Stimulated activated memory B cell treated with anti-CD40 and anti-IgM and Interleukin-4, amounts not matched to agents 10 μg/mL and 1 μg/mL and 100 μg/mL, for 72 hours (primary cell): ENCODE results near the gene DENND4A.

Experiments
- ATAC-seq: fragments of 150-1000 bp; cut with Tn5 transposase; 2 replicates; pipeline ENCODE4 v1.10.0; 2021
- H3K27ac Mint-ChIP-seq: one replicate; pipeline ENCODE4 v1.8.0; 2022; ENCODE audit warnings: mild to moderate bottlenecking, mixed read lengths
- H3K27me3 Mint-ChIP-seq: one replicate; pipeline ENCODE4 v1.8.0; 2022; ENCODE audit warnings: mixed read lengths
- H3K36me3 Mint-ChIP-seq: one replicate; pipeline ENCODE4 v1.8.0; 2022; ENCODE audit warnings: mixed read lengths
- H3K4me1 Mint-ChIP-seq: one replicate; pipeline ENCODE4 v1.8.0; 2022; ENCODE audit warnings: mixed read lengths
- H3K4me3 Mint-ChIP-seq: one replicate; pipeline ENCODE4 v1.8.0; 2022; ENCODE audit warnings: mild to moderate bottlenecking, moderate library complexity, mixed read lengths
- H3K9me3 Mint-ChIP-seq: one replicate; pipeline ENCODE4 v1.8.0; 2022; ENCODE audit warnings: mixed read lengths

The DENND4A gene

GRCh38 chr15:65723876-65724275, 68.2 kb downstream of the DENND4A start:
- H3K27ac Mint-ChIP-seq: no peak overlapping the region
- no peaks in the 10 kb centered on the region for H3K27me3 Mint-ChIP-seq
- H3K9me3 Mint-ChIP-seq: no peaks in the 10 kb centered on the region
- no peak overlapping the region for H3K4me3 Mint-ChIP-seq
- no peaks in the 10 kb centered on the region for H3K4me1 Mint-ChIP-seq
- H3K36me3 Mint-ChIP-seq: peaks cover 46% of the 10 kb centered on the region
- no peak for ATAC-seq

DNA sequence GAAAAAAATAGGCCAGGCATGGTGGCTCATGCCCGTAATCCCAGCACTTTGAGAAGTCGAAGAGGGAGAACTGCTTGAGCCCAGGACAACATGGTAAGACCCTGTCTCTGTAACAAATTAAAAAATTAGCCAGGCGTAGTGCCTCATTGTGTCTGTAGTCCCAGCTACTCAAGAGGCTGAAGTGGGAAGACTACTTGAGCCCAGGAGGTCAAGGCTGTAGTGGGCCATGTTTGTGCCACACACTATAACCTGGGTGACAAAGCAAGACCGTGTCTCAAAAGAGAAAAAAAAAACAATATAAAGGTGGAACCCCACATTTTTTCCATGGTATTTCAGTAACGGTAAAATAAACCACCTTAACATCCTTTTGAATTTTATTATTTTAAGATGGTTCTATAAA, 69.9 kb downstream of the DENND4A start:
- no peak for ATAC-seq
- H3K4me1 Mint-ChIP-seq: no peaks in the 10 kb centered on the region
- H3K9me3 Mint-ChIP-seq: no peaks in the 10 kb centered on the region
- no peak overlapping the region for H3K4me3 Mint-ChIP-seq
- no peak overlapping the region for H3K27ac Mint-ChIP-seq
- H3K36me3 Mint-ChIP-seq: peaks cover 53% of the 10 kb centered on the region
- no peaks in the 10 kb centered on the region for H3K27me3 Mint-ChIP-seq

- Mint-ChIP-seq H3K4me3 (no peak overlapping the region), H3K27ac (no peak overlapping the region), H3K36me3 (peaks cover 50% of the 10 kb centered on the region), H3K9me3 (no peaks in the 10 kb centered on the region), H3K27me3 (no peaks in the 10 kb centered on the region), H3K4me1 (peaks cover 5% of the 10 kb centered on the region)
- no peak for ATAC-seq
These were observed 79.7 kb downstream of the DENND4A start for GRCh38 chr15:65712415-65712814.

- H3K4me1 Mint-ChIP-seq: no peaks in the 10 kb centered on the region
- no peaks in the 10 kb centered on the region for H3K9me3 Mint-ChIP-seq
- ATAC-seq: no peak
- H3K4me3 Mint-ChIP-seq: no peak overlapping the region
- H3K27ac Mint-ChIP-seq: no peak overlapping the region
- H3K27me3 Mint-ChIP-seq: no peaks in the 10 kb centered on the region
- H3K36me3 Mint-ChIP-seq: peaks cover 44% of the 10 kb centered on the region
These were observed 97.0 kb downstream of the DENND4A start for GRCh38 chr15:65695081-65695480.

- no peak overlapping the region for H3K27ac Mint-ChIP-seq
- no peaks in the 10 kb centered on the region for H3K27me3 Mint-ChIP-seq
- no peaks in the 10 kb centered on the region for H3K9me3 Mint-ChIP-seq
- ATAC-seq: no peak
- H3K36me3 Mint-ChIP-seq: peaks cover 66% of the 10 kb centered on the region
- no peak overlapping the region for H3K4me3 Mint-ChIP-seq
- H3K4me1 Mint-ChIP-seq: peaks cover 7% of the 10 kb centered on the region
These were observed 101.3 kb downstream of the DENND4A start for GRCh38 chr15:65690778-65691177.

DNA sequence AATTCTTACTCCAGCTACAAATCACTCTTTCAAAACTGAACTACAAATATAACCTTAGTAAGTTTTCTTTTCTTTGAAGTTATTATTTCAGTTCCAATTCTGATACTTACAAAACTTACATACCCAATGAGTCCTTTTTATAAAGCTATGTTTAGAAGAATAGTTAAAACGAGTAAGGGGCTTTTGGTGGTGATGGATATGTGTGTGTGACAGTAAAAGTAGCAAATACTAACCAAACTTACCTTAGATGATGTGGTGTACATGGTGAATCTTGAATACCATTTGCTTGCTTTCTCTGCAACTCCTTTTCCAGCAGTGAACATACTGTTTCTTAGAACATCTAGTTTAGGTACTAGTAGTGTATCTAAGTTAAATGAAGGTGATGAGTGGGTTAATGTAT, 101.9 kb downstream of the DENND4A start:
- Mint-ChIP-seq H3K9me3 (no peaks in the 10 kb centered on the region), H3K27me3 (no peaks in the 10 kb centered on the region), H3K4me1 (peaks cover 7% of the 10 kb centered on the region), H3K27ac (no peak overlapping the region), H3K36me3 (peaks cover 65% of the 10 kb centered on the region), H3K4me3 (no peak overlapping the region)
- ATAC-seq: no peak

GRCh38 chr15:65688462-65688861, 103.6 kb downstream of the DENND4A start:
- ATAC-seq: no peak
- H3K4me1 Mint-ChIP-seq: peaks cover 8% of the 10 kb centered on the region
- H3K27me3 Mint-ChIP-seq: no peaks in the 10 kb centered on the region
- peaks cover 63% of the 10 kb centered on the region for H3K36me3 Mint-ChIP-seq
- H3K27ac Mint-ChIP-seq: no peak overlapping the region
- H3K4me3 Mint-ChIP-seq: no peak overlapping the region
- no peaks in the 10 kb centered on the region for H3K9me3 Mint-ChIP-seq

DNA sequence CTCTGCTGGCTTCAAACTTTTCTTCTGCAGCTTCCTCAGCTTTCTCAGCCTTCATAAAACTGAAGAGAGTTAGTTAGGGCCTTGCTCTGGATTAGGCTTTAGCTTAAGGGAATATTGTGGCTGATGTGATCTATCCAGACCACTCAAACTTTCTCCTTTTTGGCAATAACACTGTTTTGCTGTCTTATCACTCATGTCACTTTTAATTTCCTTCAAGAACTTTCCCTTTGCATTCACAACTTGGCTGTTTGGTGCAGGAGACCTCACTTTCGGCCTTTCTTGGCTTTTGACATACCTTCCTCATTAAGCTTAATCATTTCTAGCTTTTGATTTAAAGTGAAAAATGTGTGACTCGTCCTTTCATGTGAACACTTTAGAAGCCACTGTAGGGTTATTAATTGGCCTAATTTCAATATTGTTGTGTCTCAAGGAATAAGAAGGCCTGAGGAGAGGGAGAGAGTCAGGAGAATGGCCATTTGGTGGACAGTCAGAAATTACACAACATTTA, 109.6 kb downstream of the DENND4A start:
- no peak for ATAC-seq
- no peaks in the 10 kb centered on the region for H3K9me3 Mint-ChIP-seq
- H3K27me3 Mint-ChIP-seq: no peaks in the 10 kb centered on the region
- no peak overlapping the region for H3K4me3 Mint-ChIP-seq
- H3K4me1 Mint-ChIP-seq: peaks cover 6% of the 10 kb centered on the region
- peak overlapping the region; percentile 19 for H3K27ac Mint-ChIP-seq
- H3K36me3 Mint-ChIP-seq: peaks cover 25% of the 10 kb centered on the region

GRCh38 chr15:65680544-65680943, 111.5 kb downstream of the DENND4A start:
- no peak for ATAC-seq
- Mint-ChIP-seq H3K36me3 (peaks cover 19% of the 10 kb centered on the region), H3K27ac (no peak overlapping the region), H3K9me3 (no peaks in the 10 kb centered on the region), H3K4me3 (no peak overlapping the region), H3K27me3 (no peaks in the 10 kb centered on the region), H3K4me1 (peaks cover 6% of the 10 kb centered on the region)

DNA sequence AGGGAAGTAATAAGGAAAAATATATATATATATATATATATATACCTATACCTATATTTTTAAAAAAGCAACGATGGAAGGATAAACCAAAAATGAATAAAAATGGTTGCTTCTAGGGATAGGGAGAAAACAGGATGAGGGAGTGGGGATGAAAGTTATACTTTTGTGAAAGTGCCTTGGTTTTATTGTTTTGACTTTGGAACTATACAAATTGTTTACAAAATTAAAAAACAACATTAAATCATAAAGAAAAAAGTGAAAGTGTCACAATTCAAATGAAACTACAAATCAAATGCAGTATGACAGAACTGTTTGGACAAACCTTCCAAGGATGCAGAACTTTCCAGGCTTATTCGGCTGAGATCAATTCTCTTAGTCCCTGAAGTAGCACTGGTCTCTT, 116.0 kb downstream of the DENND4A start:
- no peaks in the 10 kb centered on the region for H3K4me1 Mint-ChIP-seq
- no peak overlapping the region for H3K4me3 Mint-ChIP-seq

GRCh38 chr15:65675551-65675950, 116.5 kb downstream of the DENND4A start:
- ATAC-seq: no peak
- no peak overlapping the region for H3K27ac Mint-ChIP-seq
- peaks cover 29% of the 10 kb centered on the region for H3K36me3 Mint-ChIP-seq
- H3K4me1 Mint-ChIP-seq: no peaks in the 10 kb centered on the region
- no peak overlapping the region for H3K4me3 Mint-ChIP-seq
- no peaks in the 10 kb centered on the region for H3K27me3 Mint-ChIP-seq
- no peaks in the 10 kb centered on the region for H3K9me3 Mint-ChIP-seq

More for the DNA sequence above, 116.0 kb downstream of the DENND4A start:
- Mint-ChIP-seq H3K9me3 (no peaks in the 10 kb centered on the region), H3K36me3 (peaks cover 34% of the 10 kb centered on the region), H3K27me3 (no peaks in the 10 kb centered on the region), H3K27ac (no peak overlapping the region)
- no peak for ATAC-seq

GRCh38 chr15:65666257-65666656, 125.8 kb downstream of the DENND4A start:
- no peak overlapping the region for H3K27ac Mint-ChIP-seq
- no peak overlapping the region for H3K4me3 Mint-ChIP-seq
- no peaks in the 10 kb centered on the region for H3K27me3 Mint-ChIP-seq
- H3K36me3 Mint-ChIP-seq: peaks cover 49% of the 10 kb centered on the region
- no peaks in the 10 kb centered on the region for H3K9me3 Mint-ChIP-seq
- ATAC-seq: no peak
- H3K4me1 Mint-ChIP-seq: peaks cover 19% of the 10 kb centered on the region

GRCh38 chr15:65663521-65663920, 128.6 kb downstream of the DENND4A start:
- no peaks in the 10 kb centered on the region for H3K9me3 Mint-ChIP-seq
- ATAC-seq: peak; percentile 88
- no peaks in the 10 kb centered on the region for H3K27me3 Mint-ChIP-seq
- H3K4me3 Mint-ChIP-seq: no peak overlapping the region
- peaks cover 54% of the 10 kb centered on the region for H3K36me3 Mint-ChIP-seq
- peaks cover 25% of the 10 kb centered on the region for H3K4me1 Mint-ChIP-seq
- peak overlapping the region; percentile 75 for H3K27ac Mint-ChIP-seq

- ATAC-seq: no peak
- H3K36me3 Mint-ChIP-seq: peaks cover 44% of the 10 kb centered on the region
- H3K27me3 Mint-ChIP-seq: no peaks in the 10 kb centered on the region
- H3K4me1 Mint-ChIP-seq: peaks cover 25% of the 10 kb centered on the region
- no peak overlapping the region for H3K4me3 Mint-ChIP-seq
- H3K9me3 Mint-ChIP-seq: no peaks in the 10 kb centered on the region
- H3K27ac Mint-ChIP-seq: no peak overlapping the region
These were observed 131.2 kb downstream of the DENND4A start for GRCh38 chr15:65660927-65661326.

DNA sequence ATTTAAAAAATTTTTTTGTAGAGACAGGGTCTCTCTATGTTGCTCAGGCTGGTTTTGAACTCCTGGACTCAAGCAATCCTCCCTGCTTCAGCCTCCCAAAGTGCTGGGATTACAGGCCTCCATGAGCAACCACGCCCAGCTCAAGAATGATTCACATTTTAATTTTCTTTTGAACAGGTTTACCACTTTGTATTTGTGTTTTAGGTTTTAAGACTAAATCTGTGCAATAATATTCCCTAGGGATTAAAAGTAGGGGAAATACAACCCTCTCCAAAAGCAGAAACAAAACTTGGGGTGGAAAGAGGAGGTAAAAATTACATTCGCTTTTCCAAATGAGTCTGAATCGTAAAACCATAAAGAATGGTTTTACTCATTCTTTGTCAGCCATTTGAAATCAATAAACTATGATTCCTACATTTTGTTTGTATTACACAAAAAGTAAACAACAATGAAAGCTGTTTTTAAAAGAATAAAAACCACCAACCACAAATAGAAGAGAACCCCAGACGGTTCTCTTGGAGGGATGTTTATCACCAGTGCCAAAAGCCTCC, 132.5 kb downstream of the DENND4A start:
- Mint-ChIP-seq H3K27ac (peak overlapping the region; percentile 74), H3K4me1 (peaks cover 19% of the 10 kb centered on the region), H3K27me3 (no peaks in the 10 kb centered on the region), H3K9me3 (no peaks in the 10 kb centered on the region), H3K4me3 (no peak overlapping the region), H3K36me3 (peaks cover 51% of the 10 kb centered on the region)
- ATAC-seq: peak; percentile 53

GRCh38 chr15:65655457-65655856, 136.6 kb downstream of the DENND4A start:
- Mint-ChIP-seq H3K27ac (no peak overlapping the region), H3K9me3 (no peaks in the 10 kb centered on the region), H3K4me3 (no peak overlapping the region), H3K36me3 (peaks cover 66% of the 10 kb centered on the region), H3K4me1 (peaks cover 24% of the 10 kb centered on the region), H3K27me3 (no peaks in the 10 kb centered on the region)
- ATAC-seq: no peak
